Common myeloid progenitor, CD34-positive (primary cell): ENCODE data around the gene DIPK1B.

Experiments
- CTCF ChIA-PET: fragments of 350-600 bp; sonication (Branson Sonifier 250); formaldehyde crosslinking; loops from one replicate; lab custom pipeline; 2021; ENCODE audit warnings: antibody characterized with exemption; lab: Charles Lee
- POLR2A ChIA-PET: fragments of 350-600 bp; sonication (Branson Sonifier 250); formaldehyde crosslinking; loops from one replicate; lab custom pipeline; 2021; ENCODE audit warnings: antibody characterized with exemption; lab: Charles Lee
- DNase-seq, 3 donors: peaks; one replicate each; pipeline versions ENCODE4 v3.0.0 to v3.0.0-alpha.2; 2013
- H3K27ac ChIP-seq, 2 experiments: 1 replicate in 1 of 2; 2 replicates in 1 of 2; pipeline ENCODE4 v1.7.0; 2013; ENCODE audit warnings: inconsistent platforms in 2 of 2, low read length in 2 of 2, mild to moderate bottlenecking in 2 of 2, low read depth in 1 of 2, moderate library complexity in 1 of 2; ENCODE audit not compliant: severe bottlenecking in 2 of 2, insufficient read depth in 1 of 2, poor library complexity in 1 of 2
- H3K27me3 ChIP-seq, 5 experiments: replicated peaks in 2 of 5; 1 replicate in 3 of 5; 2 replicates in 2 of 5; pipeline versions ENCODE4 v1.6.1 to v1.7.0; 2013; ENCODE audit warnings: low read length in 4 of 5, mild to moderate bottlenecking in 2 of 5, moderate library complexity in 2 of 5, inconsistent platforms in 1 of 5; ENCODE audit not compliant: insufficient read depth in 5 of 5, control insufficient read depth in 4 of 5
- H3K36me3 ChIP-seq, 4 experiments: 1 replicate in 2 of 4; 2 replicates in 2 of 4; pipeline versions ENCODE4 v1.6.1 to v1.7.0; 2013; ENCODE audit warnings: low read length in 3 of 4, control low read depth in 1 of 4, mild to moderate bottlenecking in 1 of 4; ENCODE audit not compliant: control insufficient read depth in 4 of 4, insufficient read depth in 4 of 4
- H3K4me1 ChIP-seq, 4 experiments: 1 replicate in 3 of 4; 2 replicates in 1 of 4; pipeline versions ENCODE4 v1.6.1 to v1.7.1; 2013; ENCODE audit warnings: low read length in 3 of 4, mild to moderate bottlenecking in 3 of 4, control low read depth in 1 of 4, inconsistent platforms in 1 of 4, moderate library complexity in 1 of 4; ENCODE audit not compliant: control insufficient read depth in 4 of 4, insufficient read depth in 4 of 4; ENCODE audit errors: control extremely low read depth in 1 of 4
- H3K4me3 ChIP-seq, 7 experiments: 1 replicate in 4 of 7; 2 replicates in 3 of 7; pipeline versions ENCODE4 v1.5.1 to v1.7.0; 2013; ENCODE audit warnings: mild to moderate bottlenecking in 7 of 7, low read length in 6 of 7, moderate library complexity in 6 of 7, inconsistent platforms in 2 of 7, low read depth in 2 of 7, control low read depth in 1 of 7; ENCODE audit not compliant: insufficient read depth in 4 of 7, control insufficient read depth in 1 of 7; ENCODE audit errors: extremely low read depth in 1 of 7
- H3K9me3 ChIP-seq, 5 experiments: 1 replicate in 4 of 5; 2 replicates in 1 of 5; pipeline versions ENCODE4 v1.6.1 to v1.7.1; 2013; ENCODE audit warnings: low read length in 4 of 5, mild to moderate bottlenecking in 2 of 5, inconsistent platforms in 1 of 5, low read depth in 1 of 5, moderate library complexity in 1 of 5; ENCODE audit not compliant: control insufficient read depth in 4 of 5, insufficient read depth in 2 of 5; ENCODE audit errors: control extremely low read depth in 1 of 5
- WGBS: methylation state at CpG from one replicate; pipeline ENCODE4 v1.1.5; 2013; ENCODE audit not compliant: insufficient coverage; 5-methylcytosine and 5-hydroxymethylcytosine counted together

The DIPK1B gene

DNA sequence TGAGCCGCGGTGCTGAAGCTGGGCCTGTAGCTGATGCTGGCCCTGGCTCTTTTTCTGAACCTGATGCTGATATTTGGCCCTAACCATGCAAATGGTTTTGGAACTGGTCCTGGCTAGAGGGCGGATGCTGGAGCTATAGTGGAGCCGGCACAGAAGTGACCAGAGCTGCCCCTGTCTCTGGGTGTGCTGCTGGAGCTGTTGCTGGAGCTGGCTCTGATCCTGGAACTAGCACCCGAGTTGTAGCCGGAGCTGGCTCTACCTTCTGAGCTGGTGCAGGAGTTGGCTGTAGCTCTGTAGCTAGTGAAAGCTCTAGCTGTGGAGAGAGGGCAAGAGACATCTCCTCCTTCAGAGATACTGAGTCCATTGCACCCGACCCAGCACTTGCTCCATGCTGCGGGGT lies 17.6 kb downstream of the DIPK1B start:
- H3K4me3 ChIP-seq = no peak overlapping the region
- POLR2A ChIA-PET = interaction anchor here (0.5 to 5.9 kb wide), 4 partner anchors 14 to 49 kb away, joined by 3 to 128 read pairs (median 24); no protein-coding TSS in a partner anchor
- CTCF ChIA-PET = interaction anchor here (1.1 to 6.1 kb wide), 13 partner anchors 11 to 62 kb away, joined by 3 to 92 read pairs (median 11); partner anchors contain the start of genes DIPK1B, LCN10 and LCN8
- H3K27me3 ChIP-seq = no peaks in the 10 kb centered on the region
- WGBS = 98% methylated on average over 8 of the region's 8 CpGs
- DNase-seq = no peak
- peaks cover 4 to 41% (median 40%) of the 10 kb centered on the region in 4 experiments for H3K4me1 ChIP-seq
- no peak overlapping the region for H3K27ac ChIP-seq
- H3K36me3 ChIP-seq = peaks cover 0 to 20% (median 13%) of the 10 kb centered on the region in 4 experiments
- H3K9me3 ChIP-seq = peaks cover 0 to 1% (median 0%) of the 10 kb centered on the region in 5 experiments

DNA sequence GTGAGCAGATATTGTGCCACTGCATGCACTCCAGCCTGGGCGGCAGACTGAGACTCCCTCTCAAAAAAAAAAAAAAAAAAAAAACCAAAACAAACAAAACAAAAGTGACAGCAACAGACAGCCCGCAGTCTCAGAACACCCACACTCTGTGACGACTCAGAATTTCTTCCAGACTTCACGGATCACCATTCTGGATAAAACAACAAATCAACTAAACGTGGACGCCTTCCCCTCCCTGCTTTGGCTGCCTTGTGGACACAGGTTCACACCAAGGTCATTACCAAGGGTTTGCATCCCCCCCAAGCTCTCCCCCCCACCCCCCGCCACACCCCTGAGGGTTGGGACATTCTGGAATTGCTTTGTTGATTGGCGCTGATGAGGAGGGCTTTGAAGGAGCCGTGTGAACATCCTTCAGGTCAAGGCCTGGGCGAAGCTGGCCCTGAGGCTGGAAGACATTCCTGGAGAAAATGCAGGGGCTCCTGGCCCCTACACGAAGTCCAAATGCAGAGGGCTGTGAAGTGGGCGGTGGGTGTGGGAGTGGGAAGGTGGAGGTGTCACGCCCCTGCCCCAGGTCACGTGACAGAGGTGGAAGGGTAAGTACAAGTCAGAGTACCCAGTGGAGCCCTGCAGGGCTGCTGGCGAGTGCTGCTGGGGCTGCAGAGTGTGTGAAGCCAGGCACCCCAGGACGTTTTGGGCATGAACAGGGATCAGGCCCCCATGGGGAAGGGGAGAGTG lies 20.2 kb downstream of the DIPK1B start:
- 95% methylated on average over 11 of the region's 16 CpGs for WGBS
- H3K9me3 ChIP-seq = peaks cover 0 to 1% (median 0%) of the 10 kb centered on the region in 5 experiments
- H3K36me3 ChIP-seq = peaks cover 0 to 2% (median 0%) of the 10 kb centered on the region in 4 experiments
- CTCF ChIA-PET = interaction anchor here (1.3 to 1.6 kb wide), 2 partner anchors 12 to 22 kb away, joined by 3 to 4 read pairs; no protein-coding TSS in a partner anchor
- H3K27me3 ChIP-seq = no peaks in the 10 kb centered on the region
- H3K4me1 ChIP-seq = peaks cover 0 to 20% (median 17%) of the 10 kb centered on the region in 4 experiments
- no peak for DNase-seq
- POLR2A ChIA-PET = no interaction called here
- no peak overlapping the region for H3K27ac ChIP-seq
- no peak overlapping the region for H3K4me3 ChIP-seq

DNA sequence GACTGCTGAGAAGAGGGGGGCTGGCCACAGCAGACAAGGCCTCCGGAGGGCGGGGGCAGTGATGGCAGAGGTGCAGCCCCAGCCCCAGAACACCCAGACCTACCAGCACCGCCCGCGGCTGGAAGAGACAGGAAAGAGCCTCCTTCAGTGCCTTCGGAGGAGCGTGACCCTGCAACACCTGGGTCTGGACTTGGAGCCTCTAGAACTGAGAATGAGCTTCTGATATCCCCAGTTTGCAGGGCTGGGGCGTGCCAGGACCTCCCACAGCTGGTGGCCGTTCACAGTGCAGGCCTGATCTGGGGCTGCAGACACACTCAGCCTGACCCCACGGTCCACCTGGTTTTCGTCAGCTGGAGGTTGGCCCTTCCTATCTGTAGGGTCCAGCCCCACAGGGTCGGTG lies 21.2 kb downstream of the DIPK1B start:
- no peak for DNase-seq
- Histone ChIP-seq H3K27me3 (no peaks in the 10 kb centered on the region), H3K4me1 (peaks cover 0 to 16% (median 10%) of the 10 kb centered on the region in 4 experiments), H3K9me3 (peaks cover 0 to 1% (median 0%) of the 10 kb centered on the region in 5 experiments), H3K36me3 (peaks cover 0 to 2% (median 0%) of the 10 kb centered on the region in 4 experiments), H3K4me3 (no peak overlapping the region), H3K27ac (no peak overlapping the region)
- WGBS = 95% methylated on average over 12 of the region's 12 CpGs
- ChIA-PET POLR2A (no interaction called here), CTCF (interaction anchor here (1.7 kb wide), 1 partner anchor 10 kb away, joined by 6 read pairs; no protein-coding TSS in a partner anchor)

DNA sequence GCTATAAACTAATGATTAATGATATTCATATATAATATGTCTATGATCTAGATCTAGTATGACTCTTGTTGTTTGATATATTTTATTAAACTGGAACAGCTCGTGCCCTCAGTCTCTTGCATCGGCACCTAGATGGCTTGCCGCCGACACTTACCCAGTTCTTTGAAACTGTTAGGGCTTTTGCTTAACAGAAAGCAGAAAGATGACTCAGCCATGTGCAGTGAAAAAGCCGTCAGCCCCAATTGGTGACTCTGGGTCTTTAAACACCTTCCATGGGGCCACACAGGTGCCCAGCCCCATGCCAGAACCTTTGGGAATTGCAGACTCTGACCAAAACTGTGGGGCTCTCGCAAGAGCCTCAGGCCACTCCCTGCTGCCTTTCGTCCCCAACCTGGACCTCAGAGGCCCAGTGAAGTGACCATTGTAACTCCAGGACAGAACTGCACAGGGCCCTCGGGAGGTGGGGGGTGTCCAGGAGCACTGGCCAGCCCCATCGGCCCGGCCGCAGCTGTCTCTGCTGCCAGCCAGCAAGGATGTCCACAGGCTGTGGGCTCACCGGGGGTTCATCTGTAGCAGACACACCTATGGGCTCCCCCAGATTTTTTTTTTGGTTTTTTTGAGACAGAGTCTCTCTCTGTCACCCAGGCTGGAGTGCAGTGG lies 22.6 kb downstream of the DIPK1B start:
- ChIA-PET POLR2A (no interaction called here), CTCF (interaction anchor here (1.7 kb wide), 1 partner anchor 9 kb away, joined by 6 read pairs; no protein-coding TSS in a partner anchor)
- Histone ChIP-seq H3K9me3 (peaks cover 0 to 1% (median 0%) of the 10 kb centered on the region in 5 experiments), H3K27me3 (no peaks in the 10 kb centered on the region), H3K4me1 (peaks cover 0 to 2% (median 0%) of the 10 kb centered on the region in 4 experiments), H3K36me3 (peaks cover 0 to 2% (median 0%) of the 10 kb centered on the region in 4 experiments), H3K27ac (no peak overlapping the region), H3K4me3 (no peak overlapping the region)
- no peak for DNase-seq
- WGBS = 97% methylated on average over 12 of the region's 12 CpGs

DNA sequence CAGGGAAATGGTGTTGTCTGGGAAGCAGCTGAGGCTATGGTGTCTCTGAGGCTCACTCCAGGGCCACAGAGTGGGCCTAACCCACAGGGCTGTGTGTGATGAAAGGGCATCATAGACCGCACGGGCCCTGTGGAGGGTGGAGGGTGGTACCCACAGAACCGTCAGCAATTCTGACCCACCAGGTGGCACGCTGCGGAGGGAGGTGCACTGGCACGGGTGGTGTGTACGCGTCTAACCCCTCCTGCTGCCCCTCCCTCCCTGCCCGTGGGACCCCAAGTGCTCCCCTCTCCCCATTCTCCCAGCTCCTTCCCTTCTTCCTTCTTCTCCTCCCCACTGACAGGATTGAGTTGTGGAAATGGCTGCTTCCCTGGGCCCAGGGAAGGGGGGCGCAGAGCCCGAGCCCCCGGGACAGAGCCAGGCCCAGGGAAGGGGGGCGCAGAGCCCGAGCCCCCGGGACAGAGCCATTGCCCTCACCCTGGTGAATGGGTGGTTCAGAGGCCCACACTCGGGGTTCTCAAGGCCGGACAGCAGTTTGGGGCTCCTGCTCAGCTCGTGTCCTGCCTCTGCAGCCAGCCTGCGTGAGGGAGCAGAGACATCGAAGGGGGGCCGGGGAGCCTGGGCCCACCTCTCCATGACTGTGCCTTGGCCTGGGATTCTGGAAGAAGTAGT lies 23.6 kb downstream of the DIPK1B start:
- Histone ChIP-seq H3K27ac (no peak overlapping the region), H3K4me1 (peaks cover 0 to 4% (median 3%) of the 10 kb centered on the region in 4 experiments), H3K9me3 (peaks cover 0 to 1% (median 0%) of the 10 kb centered on the region in 5 experiments), H3K27me3 (no peaks in the 10 kb centered on the region), H3K36me3 (peaks cover 0 to 2% (median 0%) of the 10 kb centered on the region in 4 experiments), H3K4me3 (no peak overlapping the region)
- DNase-seq = no peak
- 99% methylated on average over 11 of the region's 21 CpGs for WGBS
- CTCF ChIA-PET = interaction anchor here (1.2 kb wide), 1 partner anchor 8 kb away, joined by 4 read pairs; no protein-coding TSS in a partner anchor
- POLR2A ChIA-PET = no interaction called here

DNA sequence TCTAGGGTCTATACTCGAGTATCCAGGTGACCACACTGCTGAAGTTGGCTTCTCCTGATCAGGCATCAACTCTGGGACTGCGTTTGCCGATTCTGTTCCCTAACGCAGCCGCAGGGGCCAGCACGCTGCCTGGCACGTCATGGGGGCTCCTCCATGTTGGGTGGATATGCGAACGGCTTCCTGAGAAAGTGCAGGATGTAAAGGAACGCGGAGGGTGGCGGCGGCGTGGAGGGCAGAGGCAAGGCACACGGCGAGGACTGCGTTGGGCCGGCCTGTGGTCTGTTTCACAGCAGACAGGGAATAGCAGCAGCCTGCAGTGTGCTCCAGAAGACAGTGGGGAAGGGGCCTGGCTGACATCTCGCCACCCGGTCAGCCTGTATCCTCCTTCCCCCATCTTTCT lies 26.6 kb downstream of the DIPK1B start:
- WGBS = 98% methylated on average over 17 of the region's 20 CpGs
- ChIA-PET CTCF (no interaction called here), POLR2A (no interaction called here)
- H3K27me3 ChIP-seq = peaks cover 0 to 2% (median 0%) of the 10 kb centered on the region in 5 experiments
- peaks cover 0 to 26% (median 24%) of the 10 kb centered on the region in 4 experiments for H3K4me1 ChIP-seq
- no peaks in the 10 kb centered on the region for H3K9me3 ChIP-seq
- H3K4me3 ChIP-seq = no peak overlapping the region
- H3K27ac ChIP-seq = no peak overlapping the region
- no peaks in the 10 kb centered on the region for H3K36me3 ChIP-seq
- no peak for DNase-seq
